Measurements from ENCODE around the gene P2RY11.

The P2RY11 gene

DNA sequence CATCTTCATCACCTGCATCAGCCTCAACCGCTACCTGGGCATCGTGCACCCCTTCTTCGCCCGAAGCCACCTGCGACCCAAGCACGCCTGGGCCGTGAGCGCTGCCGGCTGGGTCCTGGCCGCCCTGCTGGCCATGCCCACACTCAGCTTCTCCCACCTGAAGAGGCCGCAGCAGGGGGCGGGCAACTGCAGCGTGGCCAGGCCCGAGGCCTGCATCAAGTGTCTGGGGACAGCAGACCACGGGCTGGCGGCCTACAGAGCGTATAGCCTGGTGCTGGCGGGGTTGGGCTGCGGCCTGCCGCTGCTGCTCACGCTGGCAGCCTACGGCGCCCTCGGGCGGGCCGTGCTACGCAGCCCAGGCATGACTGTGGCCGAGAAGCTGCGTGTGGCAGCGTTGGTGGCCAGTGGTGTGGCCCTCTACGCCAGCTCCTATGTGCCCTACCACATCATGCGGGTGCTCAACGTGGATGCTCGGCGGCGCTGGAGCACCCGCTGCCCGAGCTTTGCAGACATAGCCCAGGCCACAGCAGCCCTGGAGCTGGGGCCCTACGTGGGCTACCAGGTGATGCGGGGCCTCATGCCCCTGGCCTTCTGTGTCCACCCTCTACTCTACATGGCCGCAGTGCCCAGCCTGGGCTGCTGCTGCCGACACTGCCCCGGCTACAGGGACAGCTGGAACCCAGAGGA, 2.6 kb downstream of the P2RY11 start:
- DNase-seq, result no peak

DNA sequence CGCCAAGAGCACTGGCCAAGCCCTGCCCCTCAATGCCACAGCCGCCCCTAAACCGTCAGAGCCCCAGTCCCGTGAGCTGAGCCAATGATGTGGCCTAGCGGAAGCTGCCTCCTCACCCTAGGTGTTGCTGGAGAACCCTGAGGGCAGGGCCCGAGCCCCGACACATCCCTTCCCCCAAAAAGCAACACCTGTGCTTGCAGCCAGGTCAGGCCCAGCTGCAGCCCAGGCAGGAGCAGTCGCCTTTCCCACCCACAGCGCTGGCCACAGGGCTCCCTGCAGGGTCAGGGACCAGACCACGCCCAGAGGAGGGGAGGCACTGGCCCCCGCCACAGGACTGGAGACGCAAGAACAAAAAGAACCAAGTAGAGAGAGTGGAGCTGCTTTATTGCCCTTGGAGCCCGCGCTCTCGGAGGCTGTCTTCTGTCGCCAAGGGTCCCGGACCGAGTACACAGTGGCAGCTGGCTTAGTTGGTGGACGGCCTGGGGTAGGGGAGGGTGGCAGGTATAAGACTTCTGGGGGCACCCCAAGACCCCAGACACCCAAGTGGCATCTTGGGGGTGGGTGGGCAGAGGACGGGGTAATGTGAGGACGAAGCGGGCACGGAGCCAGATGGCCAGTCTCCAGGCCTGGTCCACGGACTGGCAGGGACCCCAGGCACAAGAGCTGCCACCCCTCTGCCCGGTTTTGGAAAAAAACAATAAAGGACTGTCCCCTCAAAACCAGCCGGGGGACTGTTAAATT, 3.3 kb downstream of the P2RY11 start:
- DNase-seq, result no peak

GRCh38 chr19:10115392-10116084, 4.0 kb downstream of the P2RY11 start:
- no peak for DNase-seq

DNA sequence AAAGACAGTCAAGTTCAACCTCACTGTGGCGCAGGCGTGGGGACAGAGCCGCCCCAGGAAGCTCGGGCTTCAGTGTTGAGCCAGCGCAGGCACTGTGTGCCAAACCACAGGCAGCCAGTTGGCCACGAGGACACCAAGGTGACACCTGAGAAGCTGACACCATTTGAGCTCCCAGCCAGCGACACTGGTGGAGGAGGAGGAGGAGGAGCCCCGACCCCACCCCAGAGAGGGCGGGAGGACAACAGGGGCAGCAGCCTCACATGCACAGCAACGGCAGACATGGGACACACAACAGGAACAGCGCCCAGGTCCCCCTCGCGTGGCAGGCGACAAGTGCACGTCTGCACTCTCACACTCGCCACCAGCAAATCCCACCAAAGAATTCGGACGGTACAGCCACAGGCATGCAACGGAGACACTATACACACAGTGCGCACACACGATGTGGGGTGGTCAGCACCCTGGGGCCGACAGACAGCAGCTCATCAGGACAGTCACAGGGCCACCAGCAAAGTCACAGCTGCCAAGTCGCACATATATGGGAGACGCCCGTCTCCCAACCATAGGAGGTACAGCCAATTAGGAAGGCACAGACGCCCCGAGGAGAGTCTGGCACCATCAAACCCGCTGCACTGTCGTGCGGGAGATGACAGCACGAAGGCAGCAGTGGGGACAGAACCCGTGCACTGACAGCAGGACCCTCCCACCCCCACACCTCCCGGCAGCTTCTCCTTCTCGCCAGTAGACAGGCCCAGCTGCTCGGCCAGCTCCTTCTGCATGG, 4.8 kb downstream of the P2RY11 start:
- DNase-seq, result no peak

- DNase-seq, result no peak
Observed at GRCh38 chr19:10116866-10117616, 5.5 kb downstream of the P2RY11 start.

DNA sequence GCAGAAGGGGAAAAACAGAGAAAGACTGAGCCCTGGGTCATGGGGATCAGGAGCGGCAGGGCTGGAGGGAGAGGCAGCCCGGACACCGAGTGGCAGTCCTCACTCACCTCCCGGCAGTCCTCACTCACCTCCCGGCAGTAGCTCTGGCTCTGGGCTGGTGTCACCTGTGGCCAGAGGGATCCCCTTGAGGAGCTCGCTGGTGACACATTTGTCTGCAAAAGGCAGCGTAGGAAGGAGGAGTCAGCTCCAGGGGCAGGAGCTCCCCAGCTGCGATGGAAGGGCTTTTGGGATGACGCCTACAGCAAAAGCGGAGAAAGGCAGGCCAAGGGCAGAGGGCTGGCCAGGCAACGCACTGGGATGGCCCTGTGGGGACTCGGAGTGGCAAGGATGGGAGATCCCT, 7.5 kb downstream of the P2RY11 start:
- DNase-seq, result no peak

DNA sequence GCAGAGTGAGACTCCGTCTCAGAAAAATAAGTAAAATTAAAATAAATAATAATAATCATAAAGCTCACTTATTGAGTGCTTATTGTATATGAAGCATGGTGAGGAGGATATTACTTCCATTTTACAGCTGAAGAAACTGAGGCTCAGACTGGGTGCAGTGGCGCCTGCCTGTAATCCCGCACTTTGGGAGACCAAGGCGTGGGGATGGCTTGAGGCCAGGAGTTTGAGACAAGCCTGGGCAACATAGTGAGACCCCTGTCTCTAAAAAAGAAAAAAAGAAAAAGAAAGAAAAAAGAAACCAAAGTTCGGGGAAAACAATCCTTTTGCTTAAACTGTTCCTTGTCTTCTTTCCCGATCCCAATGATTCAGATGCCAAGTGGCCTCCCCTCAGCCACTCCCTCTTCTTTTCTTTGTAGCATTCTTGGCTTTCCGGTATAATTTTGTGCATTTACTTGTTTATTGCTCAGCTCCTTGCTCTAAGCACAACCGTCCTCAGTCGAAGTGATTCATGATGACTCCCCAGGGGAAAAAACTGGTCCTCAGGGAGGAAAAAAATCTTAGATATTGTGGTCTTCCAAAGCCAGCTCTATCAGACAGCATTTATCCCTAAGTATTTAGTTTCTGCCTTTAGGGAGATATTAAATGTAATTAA, 9.2 kb downstream of the P2RY11 start:
- no peak for DNase-seq

GRCh38 chr19:10122045-10122444, 10.6 kb downstream of the P2RY11 start:
- DNase-seq, result no peak

DNA sequence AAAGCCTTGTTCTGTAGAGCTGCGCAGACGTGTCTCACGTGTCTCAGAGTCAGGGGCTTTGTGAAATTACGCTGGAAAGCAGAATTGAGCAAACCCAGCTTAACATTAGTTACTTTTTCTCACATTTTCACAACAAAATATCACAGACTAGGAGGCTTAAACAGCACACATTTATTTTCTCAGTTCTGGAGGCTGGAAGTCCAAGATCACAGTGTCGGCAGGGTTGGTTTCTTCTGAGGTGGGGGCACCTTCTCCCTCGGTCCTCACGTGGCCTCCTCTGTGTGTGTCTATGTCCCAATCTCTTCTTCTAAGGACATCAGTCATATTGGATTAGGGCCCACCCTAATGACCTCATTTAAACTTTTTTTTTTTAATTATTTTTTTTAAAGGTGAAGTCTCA, 12.9 kb downstream of the P2RY11 start:
- no peak for DNase-seq

DNA sequence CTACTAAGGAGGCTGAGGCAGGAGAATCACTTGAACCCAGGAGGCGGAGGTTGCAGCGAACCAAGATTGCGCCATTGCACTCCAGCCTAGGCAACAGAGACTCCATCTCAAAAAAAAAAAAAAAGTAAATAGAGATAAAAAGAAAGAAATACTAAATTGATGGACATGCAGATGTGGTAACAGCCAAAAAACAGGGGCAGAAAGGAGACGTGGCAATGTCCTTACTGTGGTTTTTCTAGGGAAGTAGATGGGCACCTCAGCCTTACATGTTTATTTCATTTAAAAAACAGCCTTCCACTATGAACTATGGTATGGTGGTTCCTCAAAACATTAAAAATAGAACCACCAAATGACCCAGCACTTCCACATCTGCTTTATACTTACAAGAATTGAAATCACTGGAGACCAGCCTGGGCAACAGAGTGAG, 14.7 kb downstream of the P2RY11 start:
- no peak for DNase-seq

- no peak for DNase-seq
Observed at GRCh38 chr19:10132905-10133304, 21.4 kb downstream of the P2RY11 start.

- DNase-seq, result peak in 1 of 3 experiments; percentile 88
Observed at GRCh38 chr19:10133596-10133995, 22.1 kb downstream of the P2RY11 start.

GRCh38 chr19:10134040-10134439, 22.5 kb downstream of the P2RY11 start:
- no peak for DNase-seq

GRCh38 chr19:10135551-10136334, 24.2 kb downstream of the P2RY11 start:
- DNase-seq, result no peak

DNA sequence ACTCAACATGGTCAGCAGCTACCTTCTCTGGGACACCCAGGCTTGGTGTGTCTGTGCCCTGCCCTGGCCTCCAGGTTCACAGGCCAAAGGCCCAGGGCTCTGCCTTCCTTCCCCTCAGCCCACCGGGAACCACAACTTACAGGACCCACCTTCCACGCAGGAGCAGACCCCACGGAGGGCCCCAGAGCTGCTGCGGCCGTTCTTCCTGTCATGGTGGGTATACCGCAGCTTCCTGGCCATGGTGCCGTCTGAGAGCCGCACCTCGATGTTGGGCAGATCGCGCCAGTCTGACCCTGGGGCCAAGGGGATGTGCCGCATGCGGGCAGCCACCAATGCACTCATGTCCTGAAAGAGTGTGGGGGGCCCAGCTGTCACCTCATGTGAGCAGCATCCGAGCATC, 25.4 kb downstream of the P2RY11 start:
- no peak for DNase-seq

DNA sequence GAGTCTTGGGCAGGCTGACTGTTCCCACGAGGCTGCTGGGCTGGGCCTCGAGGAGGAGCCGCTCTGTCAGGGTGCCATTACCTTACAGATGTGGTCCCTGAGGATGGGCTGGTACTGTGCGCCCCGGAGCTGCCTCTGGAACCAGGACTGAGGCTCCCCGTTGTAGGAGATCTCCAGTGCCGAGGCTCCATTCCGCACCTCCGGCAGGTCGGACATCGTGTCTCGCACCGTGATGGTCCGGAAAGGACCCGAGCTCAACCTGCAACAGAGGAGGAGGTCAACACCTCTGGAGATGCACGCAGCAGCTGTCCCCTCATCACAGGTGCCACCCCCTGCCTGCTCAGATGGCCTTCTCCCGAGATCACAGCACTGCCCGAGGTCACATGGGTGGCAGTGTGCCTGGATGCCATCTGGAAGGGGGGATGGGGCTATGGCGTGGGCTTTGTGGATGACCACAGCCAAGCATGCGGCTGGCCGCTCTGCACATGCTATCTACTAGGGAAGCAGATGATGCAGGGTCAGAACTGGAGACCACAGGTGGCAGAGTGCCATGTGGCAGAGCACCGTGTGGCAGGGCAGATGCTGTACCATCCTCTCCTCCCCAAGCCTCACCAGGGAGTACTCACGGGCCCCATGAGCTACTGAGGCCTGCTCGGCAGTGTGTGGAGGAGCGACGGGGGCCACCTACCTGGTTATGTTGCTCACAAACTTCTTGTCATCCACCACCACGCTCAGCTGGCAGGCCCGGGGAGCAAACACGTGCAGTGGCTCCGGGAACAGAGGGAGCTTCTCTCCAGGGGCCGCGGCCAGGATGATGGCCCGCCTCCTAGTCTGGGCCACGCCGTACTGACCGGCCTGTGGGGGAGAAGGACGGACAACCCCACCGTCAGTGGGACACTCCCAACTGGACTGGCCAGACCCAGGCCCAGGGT, 26.5 kb downstream of the P2RY11 start:
- no peak for DNase-seq

DNA sequence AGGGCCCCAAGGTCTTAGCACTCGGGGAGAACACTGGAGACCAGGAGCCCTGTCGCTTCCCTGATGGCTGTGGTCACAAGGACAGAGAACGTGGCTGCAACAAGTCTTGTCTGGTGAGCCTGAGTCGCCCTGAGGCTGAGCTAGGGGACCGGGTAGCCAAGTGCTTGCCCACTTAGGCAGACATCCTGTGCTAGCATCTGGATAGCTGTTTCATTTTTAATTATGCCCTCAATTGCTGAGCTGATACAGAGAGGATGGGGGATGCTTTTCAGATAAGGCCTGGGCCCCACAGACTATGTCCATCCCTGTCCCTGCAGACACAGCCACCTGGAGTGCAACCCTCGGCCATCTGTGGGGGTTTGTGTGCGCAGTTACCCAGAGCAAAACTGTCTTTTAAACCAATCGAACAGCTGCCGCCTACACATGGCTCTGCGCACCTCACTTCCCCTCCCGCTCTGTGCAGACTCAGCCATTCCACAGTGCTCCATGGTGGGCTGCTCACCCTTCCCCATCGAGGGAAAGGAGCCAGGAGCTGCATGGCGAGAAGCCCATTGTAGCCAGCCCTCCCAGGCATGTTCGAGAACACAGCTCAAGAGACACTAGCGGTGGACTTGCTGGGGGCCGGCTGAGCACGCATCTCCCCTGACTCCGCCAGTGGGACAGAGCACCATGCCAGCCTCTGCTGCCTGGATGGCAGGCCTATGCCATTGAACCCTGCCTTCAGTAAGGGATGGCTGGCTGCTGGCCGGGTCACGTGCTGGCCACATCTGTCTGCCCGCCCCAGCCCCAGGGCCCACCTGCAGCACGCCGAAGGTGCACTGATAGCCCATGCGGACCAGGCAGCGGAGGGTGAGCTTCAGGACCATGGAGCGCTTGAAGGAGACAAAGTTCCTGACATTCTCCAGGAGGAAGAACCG, 27.6 kb downstream of the P2RY11 start:
- no peak for DNase-seq

DNA sequence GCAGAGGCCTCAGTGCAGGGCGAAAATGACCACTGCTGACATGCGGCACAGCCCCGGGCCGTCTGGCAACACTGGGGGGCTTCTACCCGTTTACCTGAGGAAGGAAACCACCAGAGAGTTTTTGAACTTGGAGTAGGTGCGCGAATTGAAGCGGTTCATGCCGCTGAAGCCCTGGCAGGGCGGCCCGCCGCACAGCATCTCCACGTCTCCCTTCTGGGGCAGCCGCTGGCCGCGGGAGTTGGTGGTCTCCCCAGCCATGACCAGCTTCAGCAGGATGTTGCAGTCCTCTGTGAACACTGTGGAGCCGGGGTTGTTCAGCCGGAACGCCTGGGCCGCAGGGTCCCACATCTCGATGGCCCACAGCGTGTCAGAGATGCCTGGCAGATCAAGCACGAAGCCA, 28.5 kb downstream of the P2RY11 start:
- DNase-seq, result no peak

DNA sequence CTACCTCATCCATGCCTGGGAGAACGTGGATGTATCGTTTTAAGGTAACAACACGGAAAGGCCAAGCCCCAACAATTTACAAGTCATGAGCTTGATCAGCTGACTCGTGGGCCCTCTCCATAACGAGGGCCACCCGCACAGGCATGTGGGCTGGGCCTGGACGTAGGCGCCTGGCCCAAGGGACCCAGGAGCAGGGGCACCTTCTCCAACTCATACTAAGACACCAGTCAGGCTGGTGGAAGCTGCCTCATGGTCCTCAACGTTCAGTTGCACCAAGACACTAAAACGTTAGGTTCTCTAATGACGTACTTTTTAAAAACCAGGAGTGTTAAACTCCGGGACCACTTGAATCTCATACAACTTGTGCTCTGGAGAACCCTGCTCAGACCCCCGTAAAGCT, 30.0 kb downstream of the P2RY11 start:
- no peak for DNase-seq
